Activated effector memory CD4-positive, alpha-beta T cell treated with Interleukin-2 at 50 U/mL for 16 hours (primary cell): ENCODE results near the gene KHDRBS1.
A peak's percentile ranks its signal among the peaks of the same experiment; 100 is the strongest.
"Not testable (repeated sequence)": the region's sequence is repeated elsewhere in the genome, so short reads cannot be mapped to it uniquely, and the experiment has no call there.

ENCODE experiments used
- DNase-seq: peaks from one replicate; pipeline ENCODE4 v3.0.0-alpha.2; 2020

Gene KHDRBS1

GRCh38 chr1:32013386-32014198, at the start of gene KHDRBS1:
Gene KHDRBS1 (plus strand): TSS chr1:32013868. CDS start chr1:32013996, 128 bp downstream.
- DNase-seq: peak; percentile 98

- DNase-seq: no peak
Measured at GRCh38 chr1:31970873-31971272, 42.8 kb upstream of the KHDRBS1 start.

GRCh38 chr1:31976401-31976800, 37.3 kb upstream of the KHDRBS1 start:
- DNase-seq: no peak

GRCh38 chr1:31977385-31978131, 36.1 kb upstream of the KHDRBS1 start:
- DNase-seq: no peak

GRCh38 chr1:31978843-31979400, 34.7 kb upstream of the KHDRBS1 start:
- DNase-seq: no peak

GRCh38 chr1:31980835-31981455, 32.7 kb upstream of the KHDRBS1 start:
- no peak for DNase-seq

GRCh38 chr1:31981456-31981839, 32.2 kb upstream of the KHDRBS1 start:
- DNase-seq: no peak

GRCh38 chr1:31981972-31982371, 31.7 kb upstream of the KHDRBS1 start:
- peak; percentile 37 for DNase-seq

GRCh38 chr1:31984419-31985347, 29.0 kb upstream of the KHDRBS1 start:
- DNase-seq: peak; percentile 32

- no peak for DNase-seq
Measured at GRCh38 chr1:31985430-31985829, 28.2 kb upstream of the KHDRBS1 start.

GRCh38 chr1:31987135-31987619, 26.5 kb upstream of the KHDRBS1 start:
- no peak for DNase-seq

GRCh38 chr1:31989964-31990363, 23.7 kb upstream of the KHDRBS1 start:
- DNase-seq: no peak

GRCh38 chr1:31991182-31991581, 22.5 kb upstream of the KHDRBS1 start:
- no peak for DNase-seq

GRCh38 chr1:31995263-31995662, 18.4 kb upstream of the KHDRBS1 start:
- DNase-seq: no peak

GRCh38 chr1:31996121-31996520, 17.5 kb upstream of the KHDRBS1 start:
- DNase-seq: not testable (repeated sequence)

GRCh38 chr1:32001863-32002262, 11.8 kb upstream of the KHDRBS1 start:
- no peak for DNase-seq

GRCh38 chr1:32002285-32002684, 11.4 kb upstream of the KHDRBS1 start:
- not testable (repeated sequence) for DNase-seq

- DNase-seq: no peak
Measured at GRCh38 chr1:32005522-32005921, 8.1 kb upstream of the KHDRBS1 start.

GRCh38 chr1:32007591-32007940, 6.1 kb upstream of the KHDRBS1 start:
- DNase-seq: no peak

- no peak for DNase-seq
Measured at GRCh38 chr1:32010246-32010645, 3.4 kb upstream of the KHDRBS1 start.

- DNase-seq: no peak
Measured at GRCh38 chr1:32012709-32013385, 821 bp upstream of the KHDRBS1 start.
